SW480 (cell line): ENCODE data around the gene R3HCC1L.

ENCODE experiments used
- DNase-seq: peaks from one replicate; pipeline ENCODE4 v3.0.0-alpha.2; 2016; ENCODE audit warnings: low spot score

Gene R3HCC1L

GRCh38 chr10:98276311-98276710 is 141.9 kb downstream of the R3HCC1L start:
- DNase-seq: no peak

GRCh38 chr10:98285416-98285815 is 151.0 kb downstream of the R3HCC1L start:
- no peak for DNase-seq

GRCh38 chr10:98286419-98286818 is 152.0 kb downstream of the R3HCC1L start:
- DNase-seq: no peak

GRCh38 chr10:98287321-98287720 is 152.9 kb downstream of the R3HCC1L start:
- DNase-seq: no peak

GRCh38 chr10:98289802-98290209 is 155.3 kb downstream of the R3HCC1L start:
- DNase-seq: no peak

- no peak for DNase-seq
Measured at GRCh38 chr10:98292971-98293370, 158.5 kb downstream of the R3HCC1L start.

- no peak for DNase-seq
Measured at GRCh38 chr10:98293550-98294269, 159.3 kb downstream of the R3HCC1L start.

GRCh38 chr10:98294270-98294627 is 159.8 kb downstream of the R3HCC1L start:
- DNase-seq: no peak
